K562 (cell line): ENCODE results near the gene DDX54. TPM values are rescaled to one million over a fixed set of nuclear protein-coding genes. Genes with fewer than 3 reads are reported as not detected.

ENCODE experiments used
- HMG20A ChIP-seq: fragments of 450-650 bp; formaldehyde crosslinking; conservative IDR thresholded peaks from 2 replicates; pipeline ENCODE4 v1.4.0; 2020; ENCODE audit warnings: mild to moderate bottlenecking, mixed read lengths
- KDM4B ChIP-seq, 2 experiments: fragments of 450-650 bp in 1 of 2; sonication (generic) in 1 of 2; IDR thresholded peaks; 2 replicates each; pipeline ENCODE4 v1.6.1; 2016 to 2017; ENCODE audit warnings: borderline replicate concordance in 2 of 2, antibody characterized with exemption in 1 of 2, low read depth in 1 of 2, mild to moderate bottlenecking in 1 of 2
- MAFF ChIP-seq: IDR thresholded peaks from 2 replicates; pipeline ENCODE4 v1.6.1; 2012; ENCODE audit warnings: low read length, improper control_type of control experiment
- PHF8 ChIP-seq: fragments of 200-600 bp; sonication (generic); IDR thresholded peaks from 2 replicates; pipeline ENCODE4 v1.6.1; 2012; ENCODE audit warnings: mixed run types, mild to moderate bottlenecking, inconsistent platforms, low read length, moderate library complexity, borderline replicate concordance
- POLR2A ChIP-seq: fragments of 450-650 bp; conservative IDR thresholded peaks from 2 replicates; pipeline ENCODE4 v1.6.1; 2016
- SRSF3 ChIP-seq: fragments of 200-400 bp; formaldehyde crosslinking; IDR thresholded peaks from 2 replicates; pipeline ENCODE4 v1.6.1; 2016; ENCODE audit warnings: mild to moderate bottlenecking, low read length, moderate library complexity; ENCODE audit not compliant: insufficient read depth
- THRAP3 ChIP-seq: fragments of 450-650 bp; IDR thresholded peaks from 2 replicates; pipeline ENCODE4 v1.6.1; 2016; ENCODE audit warnings: mild to moderate bottlenecking, inconsistent platforms, borderline replicate concordance
- ZNF133 ChIP-seq: fragments of 250-450 bp; sonication (Bioruptor Pico); IDR thresholded peaks from 2 replicates; pipeline ENCODE4 v1.4.0; 2020; ENCODE audit warnings: mild to moderate bottlenecking
- polyA plus RNA-seq, 8 experiments: library from polyadenylated mRNA; depleted of rRNA in 4 of 8; stranded (reverse) in 5 of 8; unstranded in 3 of 8; fragments of >200 nt; fragmentation: Nextera tagmentation in 2 of 8; fragmentation: Illumina TruSeq in 1 of 8; extraction: Ambion mirVana in 2 of 8; extraction: Trizol in 1 of 8; gene quantifications; 2 replicates each; pipeline versions ENCODE4 v1.2.1 to v1.2.3, GENCODE V29; 2011 to 2014; ENCODE audit warnings: inconsistent platforms in 1 of 8, missing spikeins in 1 of 8
- total RNA-seq, 7 experiments: library from RNA; depleted of rRNA in 6 of 7; stranded (reverse); fragments of >200 nt in 6 of 7; fragmentation: Illumina TruSeq in 2 of 7; extraction: Trizol in 2 of 7; gene quantifications; 2 replicates each; pipeline versions ENCODE4 v1.2.1 to v1.2.3, GENCODE V29; 2011 to 2021; ENCODE audit warnings: low replicate concordance in 1 of 7
- TF ChIP-seq, protein P1 (sequence below): sonication (generic); formaldehyde crosslinking; IDR thresholded peaks from 2 replicates; pipeline ENCODE4 v1.8.0; 2022; ENCODE audit warnings: mild to moderate bottlenecking, missing genetic modification reagents
- TF ChIP-seq, protein P2 (sequence below): fragments of 450-650 bp; formaldehyde crosslinking; IDR thresholded peaks from 2 replicates; pipeline ENCODE4 v1.4.0; 2020; ENCODE audit warnings: mild to moderate bottlenecking, moderate library complexity
- TF ChIP-seq, protein P3 (sequence below): fragments of 450-650 bp; conservative IDR thresholded peaks from 2 replicates; pipeline ENCODE4 v1.6.1; 2016; ENCODE audit warnings: missing genetic modification characterization, low read depth, mild to moderate bottlenecking, control low read depth, missing compliant biosample characterization
- TF ChIP-seq, protein P4 (sequence below): fragments of 450-650 bp; IDR thresholded peaks from 2 replicates; pipeline ENCODE4 v1.6.1; 2016
- TF ChIP-seq, protein P5 (sequence below): fragments of 250-450 bp; sonication (Bioruptor Pico); IDR thresholded peaks from 2 replicates; pipeline ENCODE4 v1.5.0; 2021

The DDX54 gene
- total and polyA plus RNA-seq, 9 of the 15 experiments (the other 6 are each of a cell fraction or from before 2014, with no cell fraction given) = 1.4 to 135 (median 51.4) TPM

DNA sequence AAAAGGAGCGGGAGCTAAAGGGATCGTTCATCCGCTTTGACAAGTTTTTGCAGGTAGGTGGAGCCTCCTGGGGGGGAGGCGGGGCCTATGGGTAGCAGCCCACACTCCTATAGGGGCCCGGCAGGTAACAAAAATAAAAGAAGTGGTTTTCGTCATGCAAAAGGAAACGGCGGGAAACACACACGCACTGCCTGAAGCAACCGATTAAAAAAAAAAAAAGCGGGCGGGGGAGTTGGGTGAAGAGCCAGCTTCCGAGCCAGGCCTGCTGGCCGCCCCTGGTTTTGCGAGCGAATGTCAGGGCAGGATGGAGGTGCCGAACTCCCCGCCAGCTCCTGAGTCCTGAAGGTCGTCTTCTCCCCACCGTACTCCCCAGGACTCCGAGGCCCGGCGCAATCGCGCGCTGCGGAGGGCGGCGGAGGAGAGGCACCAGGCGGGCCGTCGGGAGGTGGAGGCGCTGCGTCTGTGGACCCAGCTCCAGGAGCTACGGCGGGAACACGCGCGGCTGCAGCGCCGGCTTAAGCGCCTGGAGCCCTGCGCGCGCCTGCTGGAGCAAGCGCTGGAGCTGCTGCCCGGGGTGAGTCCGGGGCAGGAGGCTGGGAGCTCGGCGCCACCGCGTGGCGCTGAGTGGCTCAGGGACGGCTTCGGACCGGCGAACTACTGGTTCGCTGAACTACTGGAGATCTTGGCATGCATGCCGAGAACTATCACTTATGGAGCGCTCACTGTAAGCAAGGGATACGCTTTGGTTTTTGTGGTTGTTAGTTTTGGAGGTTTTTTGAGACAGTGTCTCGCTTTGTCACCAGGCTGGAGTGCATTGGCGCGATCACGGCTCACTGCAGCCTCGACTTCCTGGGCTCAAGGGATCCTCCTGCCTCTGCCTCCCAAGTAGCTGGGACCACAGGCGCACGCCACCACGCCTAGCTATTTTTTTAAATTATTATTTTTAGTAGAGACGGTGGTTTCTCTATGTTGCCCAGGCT is 32.2 kb downstream of the DDX54 start (continued):
- TF ChIP-seq, protein P1, sequence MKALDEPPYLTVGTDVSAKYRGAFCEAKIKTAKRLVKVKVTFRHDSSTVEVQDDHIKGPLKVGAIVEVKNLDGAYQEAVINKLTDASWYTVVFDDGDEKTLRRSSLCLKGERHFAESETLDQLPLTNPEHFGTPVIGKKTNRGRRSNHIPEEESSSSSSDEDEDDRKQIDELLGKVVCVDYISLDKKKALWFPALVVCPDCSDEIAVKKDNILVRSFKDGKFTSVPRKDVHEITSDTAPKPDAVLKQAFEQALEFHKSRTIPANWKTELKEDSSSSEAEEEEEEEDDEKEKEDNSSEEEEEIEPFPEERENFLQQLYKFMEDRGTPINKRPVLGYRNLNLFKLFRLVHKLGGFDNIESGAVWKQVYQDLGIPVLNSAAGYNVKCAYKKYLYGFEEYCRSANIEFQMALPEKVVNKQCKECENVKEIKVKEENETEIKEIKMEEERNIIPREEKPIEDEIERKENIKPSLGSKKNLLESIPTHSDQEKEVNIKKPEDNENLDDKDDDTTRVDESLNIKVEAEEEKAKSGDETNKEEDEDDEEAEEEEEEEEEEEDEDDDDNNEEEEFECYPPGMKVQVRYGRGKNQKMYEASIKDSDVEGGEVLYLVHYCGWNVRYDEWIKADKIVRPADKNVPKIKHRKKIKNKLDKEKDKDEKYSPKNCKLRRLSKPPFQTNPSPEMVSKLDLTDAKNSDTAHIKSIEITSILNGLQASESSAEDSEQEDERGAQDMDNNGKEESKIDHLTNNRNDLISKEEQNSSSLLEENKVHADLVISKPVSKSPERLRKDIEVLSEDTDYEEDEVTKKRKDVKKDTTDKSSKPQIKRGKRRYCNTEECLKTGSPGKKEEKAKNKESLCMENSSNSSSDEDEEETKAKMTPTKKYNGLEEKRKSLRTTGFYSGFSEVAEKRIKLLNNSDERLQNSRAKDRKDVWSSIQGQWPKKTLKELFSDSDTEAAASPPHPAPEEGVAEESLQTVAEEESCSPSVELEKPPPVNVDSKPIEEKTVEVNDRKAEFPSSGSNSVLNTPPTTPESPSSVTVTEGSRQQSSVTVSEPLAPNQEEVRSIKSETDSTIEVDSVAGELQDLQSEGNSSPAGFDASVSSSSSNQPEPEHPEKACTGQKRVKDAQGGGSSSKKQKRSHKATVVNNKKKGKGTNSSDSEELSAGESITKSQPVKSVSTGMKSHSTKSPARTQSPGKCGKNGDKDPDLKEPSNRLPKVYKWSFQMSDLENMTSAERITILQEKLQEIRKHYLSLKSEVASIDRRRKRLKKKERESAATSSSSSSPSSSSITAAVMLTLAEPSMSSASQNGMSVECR = peak; percentile 66
- TF ChIP-seq, protein P2, sequence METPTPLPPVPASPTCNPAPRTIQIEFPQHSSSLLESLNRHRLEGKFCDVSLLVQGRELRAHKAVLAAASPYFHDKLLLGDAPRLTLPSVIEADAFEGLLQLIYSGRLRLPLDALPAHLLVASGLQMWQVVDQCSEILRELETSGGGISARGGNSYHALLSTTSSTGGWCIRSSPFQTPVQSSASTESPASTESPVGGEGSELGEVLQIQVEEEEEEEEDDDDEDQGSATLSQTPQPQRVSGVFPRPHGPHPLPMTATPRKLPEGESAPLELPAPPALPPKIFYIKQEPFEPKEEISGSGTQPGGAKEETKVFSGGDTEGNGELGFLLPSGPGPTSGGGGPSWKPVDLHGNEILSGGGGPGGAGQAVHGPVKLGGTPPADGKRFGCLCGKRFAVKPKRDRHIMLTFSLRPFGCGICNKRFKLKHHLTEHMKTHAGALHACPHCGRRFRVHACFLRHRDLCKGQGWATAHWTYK (CRISPR knock-in tag) = no peak
- TF ChIP-seq, protein P3, sequence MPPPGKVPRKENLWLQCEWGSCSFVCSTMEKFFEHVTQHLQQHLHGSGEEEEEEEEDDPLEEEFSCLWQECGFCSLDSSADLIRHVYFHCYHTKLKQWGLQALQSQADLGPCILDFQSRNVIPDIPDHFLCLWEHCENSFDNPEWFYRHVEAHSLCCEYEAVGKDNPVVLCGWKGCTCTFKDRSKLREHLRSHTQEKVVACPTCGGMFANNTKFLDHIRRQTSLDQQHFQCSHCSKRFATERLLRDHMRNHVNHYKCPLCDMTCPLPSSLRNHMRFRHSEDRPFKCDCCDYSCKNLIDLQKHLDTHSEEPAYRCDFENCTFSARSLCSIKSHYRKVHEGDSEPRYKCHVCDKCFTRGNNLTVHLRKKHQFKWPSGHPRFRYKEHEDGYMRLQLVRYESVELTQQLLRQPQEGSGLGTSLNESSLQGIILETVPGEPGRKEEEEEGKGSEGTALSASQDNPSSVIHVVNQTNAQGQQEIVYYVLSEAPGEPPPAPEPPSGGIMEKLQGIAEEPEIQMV (tag) = no peak
- no peak for TF ChIP-seq SRSF3
- TF ChIP-seq, protein P4, sequence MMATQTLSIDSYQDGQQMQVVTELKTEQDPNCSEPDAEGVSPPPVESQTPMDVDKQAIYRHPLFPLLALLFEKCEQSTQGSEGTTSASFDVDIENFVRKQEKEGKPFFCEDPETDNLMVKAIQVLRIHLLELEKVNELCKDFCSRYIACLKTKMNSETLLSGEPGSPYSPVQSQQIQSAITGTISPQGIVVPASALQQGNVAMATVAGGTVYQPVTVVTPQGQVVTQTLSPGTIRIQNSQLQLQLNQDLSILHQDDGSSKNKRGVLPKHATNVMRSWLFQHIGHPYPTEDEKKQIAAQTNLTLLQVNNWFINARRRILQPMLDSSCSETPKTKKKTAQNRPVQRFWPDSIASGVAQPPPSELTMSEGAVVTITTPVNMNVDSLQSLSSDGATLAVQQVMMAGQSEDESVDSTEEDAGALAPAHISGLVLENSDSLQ = no peak
- TF ChIP-seq THRAP3 = no peak
- TF ChIP-seq MAFF = no peak
- TF ChIP-seq ZNF133 (CRISPR knock-in tag) = no peak
- no peak for TF ChIP-seq KDM4B (IDR thresholded peaks at IDR 0.05; ENCODE audit: borderline replicate concordance in 2 of 2, low read depth in 1 of 2)
- TF ChIP-seq, protein P5, sequence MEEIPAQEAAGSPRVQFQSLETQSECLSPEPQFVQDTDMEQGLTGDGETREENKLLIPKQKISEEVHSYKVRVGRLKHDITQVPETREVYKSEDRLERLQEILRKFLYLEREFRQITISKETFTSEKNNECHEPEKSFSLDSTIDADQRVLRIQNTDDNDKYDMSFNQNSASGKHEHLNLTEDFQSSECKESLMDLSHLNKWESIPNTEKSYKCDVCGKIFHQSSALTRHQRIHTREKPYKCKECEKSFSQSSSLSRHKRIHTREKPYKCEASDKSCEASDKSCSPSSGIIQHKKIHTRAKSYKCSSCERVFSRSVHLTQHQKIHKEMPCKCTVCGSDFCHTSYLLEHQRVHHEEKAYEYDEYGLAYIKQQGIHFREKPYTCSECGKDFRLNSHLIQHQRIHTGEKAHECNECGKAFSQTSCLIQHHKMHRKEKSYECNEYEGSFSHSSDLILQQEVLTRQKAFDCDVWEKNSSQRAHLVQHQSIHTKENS = no peak
- TF ChIP-seq POLR2A = no peak
- TF ChIP-seq HMG20A (CRISPR knock-in tag) = no peak
- no peak; the same call in 1 of the 2 replicates for TF ChIP-seq PHF8
